Gastroesophageal sphincter (tissue), 4 donors: ENCODE measurements around the gene TM4SF1. TPM values are rescaled to one million over a fixed set of nuclear protein-coding genes. Genes with fewer than 3 reads are reported as not detected.
"Not testable (repeated sequence)": the region's sequence is repeated elsewhere in the genome, so short reads cannot be mapped to it uniquely, and the experiment has no call there.

Experiments
- ATAC-seq: fragments of 150-250 bp; one replicate; pipeline ENCODE4 v1.9.1; 2016; ENCODE audit warnings: mild to moderate bottlenecking, moderate library complexity
- H3K27ac ChIP-seq, 4 donors: fragments of 200-600 bp; sonication (generic) in 3 of 4; 1 replicate in 3 of 4; 2 replicates in 1 of 4; pipeline ENCODE4 v1.5.1; 2016 to 2019
- H3K27me3 ChIP-seq: fragments of 200-600 bp; sonication (generic); one replicate; pipeline ENCODE4 v1.5.1; 2019
- H3K36me3 ChIP-seq, 2 donors: fragments of 200-600 bp; sonication (generic); one replicate each; pipeline ENCODE4 v1.5.1; 2019; ENCODE audit warnings: control low read depth in 1 of 2
- H3K4me1 ChIP-seq, 3 donors: fragments of 200-600 bp; sonication (generic); 1 replicate in 2 of 3; 2 replicates in 1 of 3; pipeline ENCODE4 v1.5.1; 2016 to 2019; ENCODE audit warnings: control low read depth in 2 of 3
- H3K4me3 ChIP-seq, 2 donors: fragments of 200-600 bp; sonication (generic); one replicate each; pipeline ENCODE4 v1.5.1; 2019; ENCODE audit warnings: mild to moderate bottlenecking in 1 of 2, moderate library complexity in 1 of 2
- H3K9me3 ChIP-seq, 3 donors: fragments of 200-600 bp; sonication (generic); one replicate each; pipeline ENCODE4 v1.5.1; 2017 to 2019; ENCODE audit warnings: control low read depth in 2 of 3
- EP300 ChIP-seq: sonication (generic); formaldehyde crosslinking; IDR thresholded peaks from one replicate; pipeline ENCODE4 v1.6.1; 2017; ENCODE audit warnings: antibody characterized with exemption, mild to moderate bottlenecking
- POLR2A ChIP-seq, 2 donors: fragments of 450-650 bp; IDR thresholded peaks; one replicate each; pipeline ENCODE4 v1.6.1; 2017; ENCODE audit warnings: antibody characterized with exemption in 2 of 2, mild to moderate bottlenecking in 2 of 2, moderate library complexity in 1 of 2
- POLR2AphosphoS5 ChIP-seq: sonication (generic); formaldehyde crosslinking; IDR thresholded peaks from one replicate; pipeline ENCODE4 v1.6.1; 2017; ENCODE audit warnings: antibody characterized with exemption
- WGBS, 2 donors: methylation state at CpG; one replicate each; pipeline ENCODE4 v1.1.5; 2018; ENCODE audit warnings: low coverage in 1 of 2; 5-methylcytosine and 5-hydroxymethylcytosine counted together
- total RNA-seq, 4 donors: library from RNA; depleted of rRNA; stranded (reverse); fragments of >200 nt; gene quantifications; one replicate each; pipeline ENCODE4 v1.1.0, GENCODE V29; 2016
- TF ChIP-seq, protein P1 (sequence below), 4 experiments: fragments of 200-600 bp in 2 of 4; fragments of 450-650 bp in 2 of 4; sonication (generic) in 1 of 4; IDR thresholded peaks; one replicate each; pipeline ENCODE4 v1.5.1; 2017 to 2019; ENCODE audit warnings: antibody characterized with exemption in 4 of 4, mild to moderate bottlenecking in 2 of 4, moderate library complexity in 2 of 4

Gene TM4SF1
- total RNA-seq, 4 donors from 2014 or later, result 20.9 to 128 (median 71.9) TPM

DNA sequence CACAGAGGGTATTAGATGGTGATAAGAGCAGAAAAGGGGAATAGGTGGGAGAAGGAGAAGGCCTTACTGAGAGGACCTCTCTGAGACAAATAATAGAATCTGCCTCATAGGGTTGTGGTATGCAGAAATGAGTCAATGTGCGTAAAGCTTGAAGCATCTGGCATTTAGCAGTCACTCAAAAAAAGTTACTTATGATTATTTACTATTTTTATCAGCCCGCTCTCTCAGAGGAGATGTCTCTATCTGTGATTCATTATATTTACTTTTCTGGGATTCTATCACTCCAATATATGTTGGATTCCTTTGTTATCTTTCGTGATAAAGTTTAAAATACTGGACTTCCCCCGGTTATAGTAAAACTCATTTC is 4.6 kb upstream of the TM4SF1 start:
- H3K4me3 ChIP-seq, result no peak overlapping the region
- peaks cover 4 to 40% (median 16%) of the 10 kb centered on the region in 3 donors for H3K4me1 ChIP-seq
- H3K27ac ChIP-seq, result peak overlapping the region in 1 of 4 donors; percentile 10
- H3K27me3 ChIP-seq, result no peaks in the 10 kb centered on the region
- ATAC-seq, result no peak
- H3K9me3 ChIP-seq, result no peaks in the 10 kb centered on the region
- 55 to 75% methylated on average over 4 of the region's 4 CpGs for WGBS, 2 donors
- TF ChIP-seq EP300 (no peak), POLR2A (IDR thresholded peaks at IDR 0.05) (no peak), POLR2AphosphoS5 (no peak)
- TF ChIP-seq, protein P1, sequence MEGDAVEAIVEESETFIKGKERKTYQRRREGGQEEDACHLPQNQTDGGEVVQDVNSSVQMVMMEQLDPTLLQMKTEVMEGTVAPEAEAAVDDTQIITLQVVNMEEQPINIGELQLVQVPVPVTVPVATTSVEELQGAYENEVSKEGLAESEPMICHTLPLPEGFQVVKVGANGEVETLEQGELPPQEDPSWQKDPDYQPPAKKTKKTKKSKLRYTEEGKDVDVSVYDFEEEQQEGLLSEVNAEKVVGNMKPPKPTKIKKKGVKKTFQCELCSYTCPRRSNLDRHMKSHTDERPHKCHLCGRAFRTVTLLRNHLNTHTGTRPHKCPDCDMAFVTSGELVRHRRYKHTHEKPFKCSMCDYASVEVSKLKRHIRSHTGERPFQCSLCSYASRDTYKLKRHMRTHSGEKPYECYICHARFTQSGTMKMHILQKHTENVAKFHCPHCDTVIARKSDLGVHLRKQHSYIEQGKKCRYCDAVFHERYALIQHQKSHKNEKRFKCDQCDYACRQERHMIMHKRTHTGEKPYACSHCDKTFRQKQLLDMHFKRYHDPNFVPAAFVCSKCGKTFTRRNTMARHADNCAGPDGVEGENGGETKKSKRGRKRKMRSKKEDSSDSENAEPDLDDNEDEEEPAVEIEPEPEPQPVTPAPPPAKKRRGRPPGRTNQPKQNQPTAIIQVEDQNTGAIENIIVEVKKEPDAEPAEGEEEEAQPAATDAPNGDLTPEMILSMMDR (IDR thresholded peaks at IDR 0.05), result no peak
- H3K36me3 ChIP-seq, result no peaks in the 10 kb centered on the region

DNA sequence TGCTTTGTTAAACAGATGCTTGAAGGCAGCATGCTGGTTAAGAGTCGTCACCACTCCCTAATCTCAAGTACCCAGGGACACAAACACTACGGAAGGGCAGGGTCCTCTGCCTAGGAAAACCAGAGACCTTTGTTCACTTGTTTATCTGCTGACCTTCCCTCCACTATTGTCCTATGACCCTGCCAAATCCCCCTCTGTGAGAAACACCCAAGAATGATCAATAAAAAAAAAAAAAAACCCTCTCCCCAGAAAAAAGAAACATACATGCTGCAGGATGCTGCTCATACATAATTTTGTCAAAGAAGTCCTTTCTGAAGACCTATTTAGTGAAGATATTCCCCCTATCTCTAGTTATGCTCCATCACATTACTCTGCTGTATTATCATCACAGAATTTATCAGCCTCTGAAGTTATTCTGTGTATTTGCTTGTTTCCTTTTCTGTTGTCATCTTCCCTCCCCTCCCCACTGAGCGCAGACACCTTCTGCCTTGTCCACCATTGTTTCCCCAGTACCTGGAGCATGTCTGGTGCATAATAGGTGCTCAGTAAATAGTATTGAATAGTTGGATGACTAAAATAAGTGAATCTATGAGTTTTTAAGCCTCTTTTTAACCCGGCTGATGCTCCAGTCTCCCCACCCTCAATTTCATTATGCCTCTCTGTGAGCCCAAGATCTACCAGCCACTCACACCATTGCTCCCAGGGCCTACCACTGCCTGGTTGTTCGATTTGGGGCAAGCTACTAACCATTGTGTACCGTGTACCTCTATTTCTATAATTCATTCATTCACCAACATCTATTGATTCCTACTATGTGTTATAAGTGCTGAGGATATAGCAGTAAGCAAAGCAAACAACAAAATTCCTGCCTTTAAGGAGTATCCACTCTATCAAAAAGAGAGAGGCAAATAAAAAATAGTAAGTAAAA is 4.0 kb upstream of the TM4SF1 start:
- Histone ChIP-seq H3K9me3 (no peaks in the 10 kb centered on the region), H3K4me3 (no peak overlapping the region), H3K27me3 (no peaks in the 10 kb centered on the region), H3K36me3 (no peaks in the 10 kb centered on the region), H3K27ac (no peak overlapping the region), H3K4me1 (peaks cover 3 to 40% (median 9%) of the 10 kb centered on the region in 3 donors)
- no peak for ATAC-seq
- WGBS, 2 donors, result 84% methylated on average over 4 to 5 of the region's 6 CpGs
- TF ChIP-seq POLR2AphosphoS5, result no peak

- not testable (repeated sequence) for H3K27me3 ChIP-seq, H3K27ac ChIP-seq, ATAC-seq, H3K4me3 ChIP-seq, H3K9me3 ChIP-seq, H3K36me3 ChIP-seq
- no CpG with 5 or more reads among the region's 32 CpGs for WGBS, 2 donors
- peaks cover 0 to 32% (median 5%) of the 10 kb centered on the region in 3 donors for H3K4me1 ChIP-seq
Observed at GRCh38 chr3:149380220-149380619, 2.8 kb upstream of the TM4SF1 start.

- H3K36me3 ChIP-seq, result no peaks in the 10 kb centered on the region
- H3K27me3 ChIP-seq, result no peaks in the 10 kb centered on the region
- H3K9me3 ChIP-seq, result no peaks in the 10 kb centered on the region
- ATAC-seq, result no peak
- peaks cover 0 to 27% (median 5%) of the 10 kb centered on the region in 3 donors for H3K4me1 ChIP-seq
- H3K27ac ChIP-seq, result peak overlapping the region in 3 of 4 donors; percentile 61 to 70 (median 61)
- no peak for TF ChIP-seq EP300
- no peak for TF ChIP-seq POLR2AphosphoS5
- TF ChIP-seq, protein P1 (IDR thresholded peaks at IDR 0.05), result no peak
- no peak for TF ChIP-seq POLR2A (IDR thresholded peaks at IDR 0.05)
- WGBS, 2 donors, result 85 to 86% methylated on average over 8 to 9 of the region's 9 CpGs
- H3K4me3 ChIP-seq, result no peak overlapping the region
Observed at GRCh38 chr3:149378478-149379309, 1.2 kb upstream of the TM4SF1 start.

GRCh38 chr3:149376718-149377407 is 586 bp downstream of the TM4SF1 start:
- no peak for TF ChIP-seq POLR2AphosphoS5
- no peak for TF ChIP-seq EP300
- TF ChIP-seq, protein P1 (IDR thresholded peaks at IDR 0.05), result no peak
- no peak for TF ChIP-seq POLR2A (IDR thresholded peaks at IDR 0.05)
- peak overlapping the region; percentile 23 to 43 for H3K4me3 ChIP-seq
- H3K36me3 ChIP-seq, result no peaks in the 10 kb centered on the region
- no peak for ATAC-seq
- peak overlapping the region; percentile 47 to 81 (median 66) for H3K27ac ChIP-seq
- H3K9me3 ChIP-seq, result no peaks in the 10 kb centered on the region
- no peaks in the 10 kb centered on the region for H3K27me3 ChIP-seq
- peaks cover 0 to 27% (median 5%) of the 10 kb centered on the region in 3 donors for H3K4me1 ChIP-seq
- WGBS, 2 donors, result 21 to 22% methylated on average over 8 of the region's 8 CpGs
